ENCODE measurements around the gene MIDN.

Gene MIDN

GRCh38 chr19:1223018-1223855, 25.1 kb upstream of the MIDN start:
- no CpG with 5 or more reads among the region's 48 CpGs for WGBS (ENCODE audit: extremely low coverage, insufficient coverage, insufficient read length)
- Histone ChIP-seq H3K36me3 (ENCODE audit: control insufficient read depth in 1 of 2, insufficient read depth in 2 of 2, low read length in 2 of 2) (peaks cover 68 to 76% of the 10 kb centered on the region in 2 experiments), H3K4me3 (ENCODE audit: low read depth, low read length) (no peak overlapping the region), H2BK12ac (ENCODE audit: low read length) (no peak overlapping the region), H3K4me2 (ENCODE audit: low read length) (no peak overlapping the region), H3K9ac (ENCODE audit: low read length) (no peak overlapping the region), H3K79me1 (ENCODE audit: low read length) (no peaks in the 10 kb centered on the region), H3K14ac (ENCODE audit: low read length) (no peak overlapping the region), H3K27me3 (ENCODE audit: insufficient read depth, low read length) (no peaks in the 10 kb centered on the region), H3K4me1 (ENCODE audit: control insufficient read depth in 1 of 2, insufficient read depth in 2 of 2, low read length in 2 of 2) (no peaks in the 10 kb centered on the region), H3K4ac (ENCODE audit: low read depth, low read length) (no peak overlapping the region), H2BK120ac (ENCODE audit: insufficient read depth, low read length, poor library complexity) (no peak overlapping the region), H4K8ac (ENCODE audit: low read depth, low read length) (no peak overlapping the region), H2AFZ (ENCODE audit: insufficient read depth, low read length, poor library complexity) (no peak overlapping the region), H4K12ac (ENCODE audit: low read depth, low read length) (no peak overlapping the region), H2AK5ac (ENCODE audit: low read length) (no peak overlapping the region), H3K9me3 (ENCODE audit: insufficient read depth, low read depth, low read length) (no peaks in the 10 kb centered on the region), H3K23ac (ENCODE audit: low read length) (no peak overlapping the region), H3K79me2 (ENCODE audit: control insufficient read depth, insufficient read depth, low read length, poor library complexity) (no peaks in the 10 kb centered on the region), H4K91ac (ENCODE audit: low read depth, low read length) (no peak overlapping the region), H3K27ac (ENCODE audit: low read depth, low read length) (no peak overlapping the region), H2BK5ac (ENCODE audit: low read depth, low read length, poor library complexity) (no peak overlapping the region), H3K18ac (ENCODE audit: low read length) (no peak overlapping the region)
- peak; percentile 35 to 70 for DNase-seq

GRCh38 chr19:1224047-1224825, 24.1 kb upstream of the MIDN start:
- Histone ChIP-seq H3K27ac (ENCODE audit: low read depth, low read length) (no peak overlapping the region), H3K4me1 (ENCODE audit: control insufficient read depth in 1 of 2, insufficient read depth in 2 of 2, low read length in 2 of 2) (no peaks in the 10 kb centered on the region), H3K79me2 (ENCODE audit: control insufficient read depth, insufficient read depth, low read length, poor library complexity) (no peaks in the 10 kb centered on the region), H4K12ac (ENCODE audit: low read depth, low read length) (no peak overlapping the region), H3K23ac (ENCODE audit: low read length) (no peak overlapping the region), H3K14ac (ENCODE audit: low read length) (no peak overlapping the region), H3K18ac (ENCODE audit: low read length) (no peak overlapping the region), H2AFZ (ENCODE audit: insufficient read depth, low read length, poor library complexity) (no peak overlapping the region), H3K4me2 (ENCODE audit: low read length) (no peak overlapping the region), H3K9me3 (ENCODE audit: insufficient read depth, low read depth, low read length) (no peaks in the 10 kb centered on the region), H3K27me3 (ENCODE audit: insufficient read depth, low read length) (no peaks in the 10 kb centered on the region), H3K4me3 (ENCODE audit: low read depth, low read length) (no peak overlapping the region), H4K8ac (ENCODE audit: low read depth, low read length) (no peak overlapping the region), H2BK12ac (ENCODE audit: low read length) (no peak overlapping the region), H3K9ac (ENCODE audit: low read length) (no peak overlapping the region), H4K91ac (ENCODE audit: low read depth, low read length) (no peak overlapping the region), H3K36me3 (ENCODE audit: control insufficient read depth in 1 of 2, insufficient read depth in 2 of 2, low read length in 2 of 2) (peaks cover 73 to 82% of the 10 kb centered on the region in 2 experiments), H2AK5ac (ENCODE audit: low read length) (no peak overlapping the region), H2BK120ac (ENCODE audit: insufficient read depth, low read length, poor library complexity) (no peak overlapping the region), H3K4ac (ENCODE audit: low read depth, low read length) (no peak overlapping the region), H2BK5ac (ENCODE audit: low read depth, low read length, poor library complexity) (no peak overlapping the region), H3K79me1 (ENCODE audit: low read length) (no peaks in the 10 kb centered on the region)
- no CpG with 5 or more reads among the region's 16 CpGs for WGBS (ENCODE audit: extremely low coverage, insufficient coverage, insufficient read length)
- DNase-seq = no peak

GRCh38 chr19:1224847-1225246, 23.5 kb upstream of the MIDN start:
- Histone ChIP-seq H4K91ac (ENCODE audit: low read depth, low read length) (no peak overlapping the region), H4K12ac (ENCODE audit: low read depth, low read length) (no peak overlapping the region), H3K27ac (ENCODE audit: low read depth, low read length) (no peak overlapping the region), H3K23ac (ENCODE audit: low read length) (no peak overlapping the region), H3K4me3 (ENCODE audit: low read depth, low read length) (no peak overlapping the region), H2BK5ac (ENCODE audit: low read depth, low read length, poor library complexity) (no peak overlapping the region), H2BK12ac (ENCODE audit: low read length) (no peak overlapping the region), H3K4me1 (ENCODE audit: control insufficient read depth in 1 of 2, insufficient read depth in 2 of 2, low read length in 2 of 2) (no peaks in the 10 kb centered on the region), H3K79me2 (ENCODE audit: control insufficient read depth, insufficient read depth, low read length, poor library complexity) (no peaks in the 10 kb centered on the region), H3K9me3 (ENCODE audit: insufficient read depth, low read depth, low read length) (no peaks in the 10 kb centered on the region), H3K79me1 (ENCODE audit: low read length) (no peaks in the 10 kb centered on the region), H2AFZ (ENCODE audit: insufficient read depth, low read length, poor library complexity) (no peak overlapping the region), H4K8ac (ENCODE audit: low read depth, low read length) (no peak overlapping the region), H2BK120ac (ENCODE audit: insufficient read depth, low read length, poor library complexity) (no peak overlapping the region), H3K18ac (ENCODE audit: low read length) (no peak overlapping the region), H3K27me3 (ENCODE audit: insufficient read depth, low read length) (no peaks in the 10 kb centered on the region), H3K4ac (ENCODE audit: low read depth, low read length) (no peak overlapping the region), H3K9ac (ENCODE audit: low read length) (no peak overlapping the region), H3K14ac (ENCODE audit: low read length) (no peak overlapping the region), H3K4me2 (ENCODE audit: low read length) (no peak overlapping the region), H3K36me3 (ENCODE audit: control insufficient read depth in 1 of 2, insufficient read depth in 2 of 2, low read length in 2 of 2) (peaks cover 71 to 82% of the 10 kb centered on the region in 2 experiments), H2AK5ac (ENCODE audit: low read length) (no peak overlapping the region)
- no CpG with 5 or more reads among the region's 16 CpGs for WGBS (ENCODE audit: extremely low coverage, insufficient coverage, insufficient read length)
- no peak for DNase-seq

- H3K4me2 ChIP-seq (ENCODE audit: low read length) = no peak overlapping the region
- H3K9me3 ChIP-seq (ENCODE audit: insufficient read depth, low read depth, low read length) = no peaks in the 10 kb centered on the region
Measured at GRCh38 chr19:1225440-1226226, 22.8 kb upstream of the MIDN start.

More at GRCh38 chr19:1225440-1226226, 22.8 kb upstream of the MIDN start:
- Histone ChIP-seq H3K27ac (ENCODE audit: low read depth, low read length) (no peak overlapping the region), H3K23ac (ENCODE audit: low read length) (no peak overlapping the region), H3K27me3 (ENCODE audit: insufficient read depth, low read length) (no peaks in the 10 kb centered on the region), H3K79me1 (ENCODE audit: low read length) (no peaks in the 10 kb centered on the region), H4K91ac (ENCODE audit: low read depth, low read length) (no peak overlapping the region), H3K18ac (ENCODE audit: low read length) (no peak overlapping the region), H3K9ac (ENCODE audit: low read length) (no peak overlapping the region), H2AFZ (ENCODE audit: insufficient read depth, low read length, poor library complexity) (no peak overlapping the region), H3K79me2 (ENCODE audit: control insufficient read depth, insufficient read depth, low read length, poor library complexity) (no peaks in the 10 kb centered on the region), H3K14ac (ENCODE audit: low read length) (no peak overlapping the region), H3K36me3 (ENCODE audit: control insufficient read depth in 1 of 2, insufficient read depth in 2 of 2, low read length in 2 of 2) (peaks cover 63 to 74% of the 10 kb centered on the region in 2 experiments), H4K12ac (ENCODE audit: low read depth, low read length) (no peak overlapping the region), H3K4me3 (ENCODE audit: low read depth, low read length) (no peak overlapping the region), H2BK12ac (ENCODE audit: low read length) (no peak overlapping the region), H3K4me1 (ENCODE audit: control insufficient read depth in 1 of 2, insufficient read depth in 2 of 2, low read length in 2 of 2) (no peaks in the 10 kb centered on the region), H3K4ac (ENCODE audit: low read depth, low read length) (no peak overlapping the region), H2BK5ac (ENCODE audit: low read depth, low read length, poor library complexity) (no peak overlapping the region), H4K8ac (ENCODE audit: low read depth, low read length) (no peak overlapping the region), H2BK120ac (ENCODE audit: insufficient read depth, low read length, poor library complexity) (no peak overlapping the region), H2AK5ac (ENCODE audit: low read length) (no peak overlapping the region)
- no peak for DNase-seq
- no CpG with 5 or more reads among the region's 29 CpGs for WGBS (ENCODE audit: extremely low coverage, insufficient coverage, insufficient read length)

All from trophoblast cell (in vitro differentiated cells and primary cell).